ENCODE measurements around the gene BCKDK. TPM values are rescaled to one million over a fixed set of nuclear protein-coding genes. Genes with fewer than 3 reads are reported as not detected.
A peak's percentile ranks its signal among the peaks of the same experiment; 100 is the strongest.

BCKDK gene
- total and polyA plus RNA-seq, 2 of the 13 experiments (the other 11 are each of a cell fraction or from before 2014, with no cell fraction given), result 24.9 to 42.6 TPM

DNA sequence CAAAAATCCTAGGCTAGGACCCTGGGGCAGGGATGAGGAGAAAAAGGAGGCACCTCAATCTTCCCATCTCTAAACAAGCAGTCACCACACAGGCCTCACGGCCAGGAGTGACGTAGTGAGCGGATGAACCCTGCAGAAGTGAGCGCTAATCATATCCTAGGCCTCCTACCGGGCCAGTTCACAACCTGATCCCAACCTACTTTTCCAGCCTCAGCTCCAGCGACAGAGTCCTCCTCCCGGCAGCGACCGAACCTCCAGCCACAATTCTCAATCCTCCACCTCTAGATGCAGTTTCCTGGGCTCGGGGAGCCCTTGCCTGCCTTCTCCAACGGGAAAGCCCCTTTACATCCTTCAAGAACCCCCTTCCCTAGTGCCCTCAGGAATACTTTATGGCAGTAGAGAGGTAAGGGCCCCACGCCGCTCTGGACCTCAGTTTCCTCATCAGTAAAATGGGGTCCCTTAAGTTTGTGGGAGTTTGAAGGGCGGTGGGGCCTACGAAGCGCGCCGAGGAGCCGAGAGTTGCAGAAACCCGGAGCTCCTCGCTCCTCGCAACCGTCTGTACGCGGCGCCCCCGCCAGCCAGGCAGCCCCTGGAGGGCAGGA, 35.5 kb upstream of the BCKDK start (continued):
- TF ChIP-seq, protein P1, sequence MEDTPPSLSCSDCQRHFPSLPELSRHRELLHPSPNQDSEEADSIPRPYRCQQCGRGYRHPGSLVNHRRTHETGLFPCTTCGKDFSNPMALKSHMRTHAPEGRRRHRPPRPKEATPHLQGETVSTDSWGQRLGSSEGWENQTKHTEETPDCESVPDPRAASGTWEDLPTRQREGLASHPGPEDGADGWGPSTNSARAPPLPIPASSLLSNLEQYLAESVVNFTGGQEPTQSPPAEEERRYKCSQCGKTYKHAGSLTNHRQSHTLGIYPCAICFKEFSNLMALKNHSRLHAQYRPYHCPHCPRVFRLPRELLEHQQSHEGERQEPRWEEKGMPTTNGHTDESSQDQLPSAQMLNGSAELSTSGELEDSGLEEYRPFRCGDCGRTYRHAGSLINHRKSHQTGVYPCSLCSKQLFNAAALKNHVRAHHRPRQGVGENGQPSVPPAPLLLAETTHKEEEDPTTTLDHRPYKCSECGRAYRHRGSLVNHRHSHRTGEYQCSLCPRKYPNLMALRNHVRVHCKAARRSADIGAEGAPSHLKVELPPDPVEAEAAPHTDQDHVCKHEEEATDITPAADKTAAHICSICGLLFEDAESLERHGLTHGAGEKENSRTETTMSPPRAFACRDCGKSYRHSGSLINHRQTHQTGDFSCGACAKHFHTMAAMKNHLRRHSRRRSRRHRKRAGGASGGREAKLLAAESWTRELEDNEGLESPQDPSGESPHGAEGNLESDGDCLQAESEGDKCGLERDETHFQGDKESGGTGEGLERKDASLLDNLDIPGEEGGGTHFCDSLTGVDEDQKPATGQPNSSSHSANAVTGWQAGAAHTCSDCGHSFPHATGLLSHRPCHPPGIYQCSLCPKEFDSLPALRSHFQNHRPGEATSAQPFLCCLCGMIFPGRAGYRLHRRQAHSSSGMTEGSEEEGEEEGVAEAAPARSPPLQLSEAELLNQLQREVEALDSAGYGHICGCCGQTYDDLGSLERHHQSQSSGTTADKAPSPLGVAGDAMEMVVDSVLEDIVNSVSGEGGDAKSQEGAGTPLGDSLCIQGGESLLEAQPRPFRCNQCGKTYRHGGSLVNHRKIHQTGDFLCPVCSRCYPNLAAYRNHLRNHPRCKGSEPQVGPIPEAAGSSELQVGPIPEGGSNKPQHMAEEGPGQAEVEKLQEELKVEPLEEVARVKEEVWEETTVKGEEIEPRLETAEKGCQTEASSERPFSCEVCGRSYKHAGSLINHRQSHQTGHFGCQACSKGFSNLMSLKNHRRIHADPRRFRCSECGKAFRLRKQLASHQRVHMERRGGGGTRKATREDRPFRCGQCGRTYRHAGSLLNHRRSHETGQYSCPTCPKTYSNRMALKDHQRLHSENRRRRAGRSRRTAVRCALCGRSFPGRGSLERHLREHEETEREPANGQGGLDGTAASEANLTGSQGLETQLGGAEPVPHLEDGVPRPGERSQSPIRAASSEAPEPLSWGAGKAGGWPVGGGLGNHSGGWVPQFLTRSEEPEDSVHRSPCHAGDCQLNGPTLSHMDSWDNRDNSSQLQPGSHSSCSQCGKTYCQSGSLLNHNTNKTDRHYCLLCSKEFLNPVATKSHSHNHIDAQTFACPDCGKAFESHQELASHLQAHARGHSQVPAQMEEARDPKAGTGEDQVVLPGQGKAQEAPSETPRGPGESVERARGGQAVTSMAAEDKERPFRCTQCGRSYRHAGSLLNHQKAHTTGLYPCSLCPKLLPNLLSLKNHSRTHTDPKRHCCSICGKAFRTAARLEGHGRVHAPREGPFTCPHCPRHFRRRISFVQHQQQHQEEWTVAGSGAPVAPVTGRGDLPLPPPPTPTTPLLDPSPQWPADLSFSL (CRISPR knock-in tag; IDR thresholded peaks at IDR 0.05), result no peak
- TF ChIP-seq BCL6 (CRISPR knock-in tag; IDR thresholded peaks at IDR 0.05) (no peak), YEATS4 (CRISPR knock-in tag; IDR thresholded peaks at IDR 0.05; ENCODE audit: borderline replicate concordance) (no peak), ZNF264 (CRISPR knock-in tag; IDR thresholded peaks at IDR 0.05) (peak; percentile 62; the same call in 1 of the 2 replicates), CCDC6 (CRISPR knock-in tag; IDR thresholded peaks at IDR 0.05) (no peak), ZNF501 (CRISPR knock-in tag; IDR thresholded peaks at IDR 0.05) (peak; percentile 56), ZNF546 (CRISPR knock-in tag; conservative IDR thresholded peaks at IDR 0.05) (0 out of 2 replicates have a peak, but pooled peaks have one; percentile 45), IRF9 (CRISPR knock-in tag; IDR thresholded peaks at IDR 0.05; ENCODE audit: borderline replicate concordance) (no peak), TP53 (CRISPR knock-in tag; conservative IDR thresholded peaks at IDR 0.05) (no peak), ZNF20 (CRISPR knock-in tag; IDR thresholded peaks at IDR 0.05) (no peak), ZNF225 (CRISPR knock-in tag; IDR thresholded peaks at IDR 0.05) (no peak), ZKSCAN1 (IDR thresholded peaks at IDR 0.05; ENCODE audit: low read length) (no peak), SP1 (IDR thresholded peaks at IDR 0.05) (no peak), SP1 (CRISPR knock-in tag; IDR thresholded peaks at IDR 0.05) (no peak), ZNF549 (CRISPR knock-in tag; IDR thresholded peaks at IDR 0.05) (no peak), U2AF2 (IDR thresholded peaks at IDR 0.05; ENCODE audit: low read depth, low read length) (0 out of 2 replicates have a peak, but pooled peaks have one; percentile 9), SOX6 (IDR thresholded peaks at IDR 0.05) (no peak), SOX6 (CRISPR knock-in tag; IDR thresholded peaks at IDR 0.05) (peak; percentile 23; the same call in 1 of the 2 replicates)
- TF ChIP-seq, protein P2, sequence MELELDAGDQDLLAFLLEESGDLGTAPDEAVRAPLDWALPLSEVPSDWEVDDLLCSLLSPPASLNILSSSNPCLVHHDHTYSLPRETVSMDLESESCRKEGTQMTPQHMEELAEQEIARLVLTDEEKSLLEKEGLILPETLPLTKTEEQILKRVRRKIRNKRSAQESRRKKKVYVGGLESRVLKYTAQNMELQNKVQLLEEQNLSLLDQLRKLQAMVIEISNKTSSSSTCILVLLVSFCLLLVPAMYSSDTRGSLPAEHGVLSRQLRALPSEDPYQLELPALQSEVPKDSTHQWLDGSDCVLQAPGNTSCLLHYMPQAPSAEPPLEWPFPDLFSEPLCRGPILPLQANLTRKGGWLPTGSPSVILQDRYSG (CRISPR knock-in tag; IDR thresholded peaks at IDR 0.05), result no peak
- TF ChIP-seq, protein P3, sequence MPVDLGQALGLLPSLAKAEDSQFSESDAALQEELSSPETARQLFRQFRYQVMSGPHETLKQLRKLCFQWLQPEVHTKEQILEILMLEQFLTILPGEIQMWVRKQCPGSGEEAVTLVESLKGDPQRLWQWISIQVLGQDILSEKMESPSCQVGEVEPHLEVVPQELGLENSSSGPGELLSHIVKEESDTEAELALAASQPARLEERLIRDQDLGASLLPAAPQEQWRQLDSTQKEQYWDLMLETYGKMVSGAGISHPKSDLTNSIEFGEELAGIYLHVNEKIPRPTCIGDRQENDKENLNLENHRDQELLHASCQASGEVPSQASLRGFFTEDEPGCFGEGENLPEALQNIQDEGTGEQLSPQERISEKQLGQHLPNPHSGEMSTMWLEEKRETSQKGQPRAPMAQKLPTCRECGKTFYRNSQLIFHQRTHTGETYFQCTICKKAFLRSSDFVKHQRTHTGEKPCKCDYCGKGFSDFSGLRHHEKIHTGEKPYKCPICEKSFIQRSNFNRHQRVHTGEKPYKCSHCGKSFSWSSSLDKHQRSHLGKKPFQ (CRISPR knock-in tag; IDR thresholded peaks at IDR 0.05; ENCODE audit: insufficient replicate concordance), result no peak
- TF ChIP-seq, protein P4, sequence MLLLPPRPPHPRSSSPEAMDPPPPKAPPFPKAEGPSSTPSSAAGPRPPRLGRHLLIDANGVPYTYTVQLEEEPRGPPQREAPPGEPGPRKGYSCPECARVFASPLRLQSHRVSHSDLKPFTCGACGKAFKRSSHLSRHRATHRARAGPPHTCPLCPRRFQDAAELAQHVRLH (CRISPR knock-in tag; IDR thresholded peaks at IDR 0.05; ENCODE audit: borderline replicate concordance, low read depth), result no peak
